Ovary (tissue), 3 donors: ENCODE data around the gene TEX36.

Experiments
- CTCF ChIP-seq, 3 donors: fragments of 450-650 bp in 2 of 3; fragments of 200-600 bp in 1 of 3; IDR thresholded peaks; one replicate each; pipeline versions ENCODE4 v1.5.1 to v1.8.0; 2016 to 2022; ENCODE audit warnings: antibody characterized with exemption in 3 of 3, mild to moderate bottlenecking in 1 of 3
- EP300 ChIP-seq: sonication (generic); formaldehyde crosslinking; IDR thresholded peaks from one replicate; pipeline ENCODE4 v1.6.1; 2017; ENCODE audit warnings: antibody characterized with exemption
- POLR2A ChIP-seq: fragments of 450-650 bp; IDR thresholded peaks from one replicate; pipeline ENCODE4 v1.6.1; 2017; ENCODE audit warnings: antibody characterized with exemption, mild to moderate bottlenecking, moderate library complexity
- donor health status: DM: no; HTN: no; CAD: no.

- no peak for TF ChIP-seq EP300
- no peak for TF ChIP-seq POLR2A
- no peak for TF ChIP-seq CTCF (IDR thresholded peaks at IDR 0.05)
Observed at GRCh38 chr10:125607689-125608290, 75.2 kb downstream of the TEX36 start.
